ENCODE results near the gene ZNF367.

Gene ZNF367

DNA sequence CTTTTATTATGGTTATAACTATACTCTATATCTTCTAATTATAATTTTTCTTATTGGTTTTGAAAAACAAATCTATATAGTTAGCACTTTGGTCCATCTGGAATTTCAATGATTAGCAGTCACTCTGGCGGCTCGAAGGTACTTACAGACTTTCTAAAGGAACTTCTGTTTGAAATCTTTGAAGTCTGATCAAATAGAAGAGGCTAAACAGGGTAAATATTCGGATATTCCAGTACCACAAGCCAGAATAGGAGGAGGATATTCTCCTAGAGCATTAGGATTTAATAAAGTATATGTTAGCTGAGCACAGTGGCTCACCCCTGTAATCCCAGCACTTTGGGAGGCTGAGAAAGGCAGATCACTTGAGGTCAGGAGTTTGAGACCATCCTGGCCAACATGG, 77.5 kb downstream of the ZNF367 start:
- Histone ChIP-seq H3K27ac (replicated peaks) (no peak overlapping the region), H3K27me3 (ENCODE audit: insufficient read depth, poor library complexity, severe bottlenecking) (no peaks in the 10 kb centered on the region), H3K4me3 (replicated peaks; ENCODE audit: insufficient read depth, low read length) (no peak overlapping the region)
- no peak for DNase-seq (ENCODE audit: low read depth in 1 of 2, low spot score in 1 of 2)
- TF ChIP-seq, protein P1, sequence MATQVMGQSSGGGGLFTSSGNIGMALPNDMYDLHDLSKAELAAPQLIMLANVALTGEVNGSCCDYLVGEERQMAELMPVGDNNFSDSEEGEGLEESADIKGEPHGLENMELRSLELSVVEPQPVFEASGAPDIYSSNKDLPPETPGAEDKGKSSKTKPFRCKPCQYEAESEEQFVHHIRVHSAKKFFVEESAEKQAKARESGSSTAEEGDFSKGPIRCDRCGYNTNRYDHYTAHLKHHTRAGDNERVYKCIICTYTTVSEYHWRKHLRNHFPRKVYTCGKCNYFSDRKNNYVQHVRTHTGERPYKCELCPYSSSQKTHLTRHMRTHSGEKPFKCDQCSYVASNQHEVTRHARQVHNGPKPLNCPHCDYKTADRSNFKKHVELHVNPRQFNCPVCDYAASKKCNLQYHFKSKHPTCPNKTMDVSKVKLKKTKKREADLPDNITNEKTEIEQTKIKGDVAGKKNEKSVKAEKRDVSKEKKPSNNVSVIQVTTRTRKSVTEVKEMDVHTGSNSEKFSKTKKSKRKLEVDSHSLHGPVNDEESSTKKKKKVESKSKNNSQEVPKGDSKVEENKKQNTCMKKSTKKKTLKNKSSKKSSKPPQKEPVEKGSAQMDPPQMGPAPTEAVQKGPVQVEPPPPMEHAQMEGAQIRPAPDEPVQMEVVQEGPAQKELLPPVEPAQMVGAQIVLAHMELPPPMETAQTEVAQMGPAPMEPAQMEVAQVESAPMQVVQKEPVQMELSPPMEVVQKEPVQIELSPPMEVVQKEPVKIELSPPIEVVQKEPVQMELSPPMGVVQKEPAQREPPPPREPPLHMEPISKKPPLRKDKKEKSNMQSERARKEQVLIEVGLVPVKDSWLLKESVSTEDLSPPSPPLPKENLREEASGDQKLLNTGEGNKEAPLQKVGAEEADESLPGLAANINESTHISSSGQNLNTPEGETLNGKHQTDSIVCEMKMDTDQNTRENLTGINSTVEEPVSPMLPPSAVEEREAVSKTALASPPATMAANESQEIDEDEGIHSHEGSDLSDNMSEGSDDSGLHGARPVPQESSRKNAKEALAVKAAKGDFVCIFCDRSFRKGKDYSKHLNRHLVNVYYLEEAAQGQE (IDR thresholded peaks at IDR 0.05; ENCODE audit: insufficient replicate concordance, low read depth) = no peak
- TF ChIP-seq GABPA (IDR thresholded peaks at IDR 0.05; ENCODE audit: low read depth) (no peak), SPI1 (IDR thresholded peaks at IDR 0.05; ENCODE audit: borderline replicate concordance, low read depth) (no peak), POLR2AphosphoS5 (IDR thresholded peaks at IDR 0.05; ENCODE audit: low read depth) (no peak)
- TF ChIP-seq, protein P2, sequence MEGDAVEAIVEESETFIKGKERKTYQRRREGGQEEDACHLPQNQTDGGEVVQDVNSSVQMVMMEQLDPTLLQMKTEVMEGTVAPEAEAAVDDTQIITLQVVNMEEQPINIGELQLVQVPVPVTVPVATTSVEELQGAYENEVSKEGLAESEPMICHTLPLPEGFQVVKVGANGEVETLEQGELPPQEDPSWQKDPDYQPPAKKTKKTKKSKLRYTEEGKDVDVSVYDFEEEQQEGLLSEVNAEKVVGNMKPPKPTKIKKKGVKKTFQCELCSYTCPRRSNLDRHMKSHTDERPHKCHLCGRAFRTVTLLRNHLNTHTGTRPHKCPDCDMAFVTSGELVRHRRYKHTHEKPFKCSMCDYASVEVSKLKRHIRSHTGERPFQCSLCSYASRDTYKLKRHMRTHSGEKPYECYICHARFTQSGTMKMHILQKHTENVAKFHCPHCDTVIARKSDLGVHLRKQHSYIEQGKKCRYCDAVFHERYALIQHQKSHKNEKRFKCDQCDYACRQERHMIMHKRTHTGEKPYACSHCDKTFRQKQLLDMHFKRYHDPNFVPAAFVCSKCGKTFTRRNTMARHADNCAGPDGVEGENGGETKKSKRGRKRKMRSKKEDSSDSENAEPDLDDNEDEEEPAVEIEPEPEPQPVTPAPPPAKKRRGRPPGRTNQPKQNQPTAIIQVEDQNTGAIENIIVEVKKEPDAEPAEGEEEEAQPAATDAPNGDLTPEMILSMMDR (IDR thresholded peaks at IDR 0.05; ENCODE audit: insufficient read depth, low read length) = no peak

DNA sequence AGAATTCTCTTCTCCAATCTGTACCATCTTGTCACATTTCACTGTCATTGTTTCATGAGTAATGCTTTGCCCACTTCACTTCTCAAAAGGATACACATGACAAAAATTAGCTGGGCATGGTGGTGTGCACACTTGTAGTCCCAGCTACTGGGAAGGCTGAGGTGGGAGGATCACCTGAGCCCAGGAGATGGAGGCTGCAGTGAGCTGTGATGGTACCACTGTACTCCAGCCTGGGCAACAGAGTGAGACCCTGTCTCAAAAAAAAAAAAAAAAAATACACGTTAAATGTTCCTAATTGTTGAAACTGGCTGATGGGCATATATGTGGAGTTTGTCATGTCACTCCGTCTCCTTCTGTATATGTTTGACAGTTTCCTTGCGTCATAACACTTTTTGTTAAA, 79.9 kb downstream of the ZNF367 start:
- no peaks in the 10 kb centered on the region for H3K27me3 ChIP-seq (ENCODE audit: insufficient read depth, poor library complexity, severe bottlenecking)
- no peak overlapping the region for H3K27ac ChIP-seq (replicated peaks)
- H3K4me3 ChIP-seq (replicated peaks; ENCODE audit: insufficient read depth, low read length) = no peak overlapping the region
- no peak for DNase-seq (ENCODE audit: low read depth in 1 of 2, low spot score in 1 of 2)
- TF ChIP-seq, protein P1 (IDR thresholded peaks at IDR 0.05; ENCODE audit: insufficient replicate concordance, low read depth) = no peak
- TF ChIP-seq GABPA (IDR thresholded peaks at IDR 0.05; ENCODE audit: low read depth) = no peak

Measured in HL-60 (cell line).